Stomach (tissue), 4 donors: ENCODE results near the gene DCP1A.

ENCODE experiments used
- CTCF ChIP-seq, 7 experiments: fragments of 450-650 bp in 4 of 7; fragments of 200-600 bp in 3 of 7; sonication (generic) in 3 of 7; IDR thresholded peaks; one replicate each; pipeline ENCODE4 v1.5.1; 2016 to 2019; ENCODE audit warnings: antibody characterized with exemption in 7 of 7, control low read depth in 2 of 7, mild to moderate bottlenecking in 1 of 7
- POLR2A ChIP-seq, 4 donors: fragments of 450-650 bp; IDR thresholded peaks; one replicate each; pipeline ENCODE4 v1.6.1; 2016; ENCODE audit warnings: antibody characterized with exemption in 4 of 4, control low read depth in 2 of 4, mild to moderate bottlenecking in 1 of 4, moderate library complexity in 1 of 4
- POLR2AphosphoS5 ChIP-seq, 3 donors: sonication (generic); formaldehyde crosslinking; IDR thresholded peaks; one replicate each; pipeline ENCODE4 v1.6.1; 2016; ENCODE audit warnings: antibody characterized with exemption in 3 of 3

GRCh38 chr3:53288214-53288613, 59.1 kb downstream of the DCP1A start:
- TF ChIP-seq CTCF (IDR thresholded peaks at IDR 0.05) (no peak), POLR2A (IDR thresholded peaks at IDR 0.05) (no peak), POLR2AphosphoS5 (IDR thresholded peaks at IDR 0.05) (no peak)
